A549 treated with DMSO at 1 μM for 4 hours (cell line): ENCODE data around the gene COBL. TPM values are rescaled to one million over a fixed set of nuclear protein-coding genes. Genes with fewer than 3 reads are reported as not detected.

Experiments
- total RNA-seq: library from RNA; stranded (reverse); fragments of 200-300 nt; extraction: Qiagen RNA extraction; gene quantifications from 5 replicates; pipeline ENCODE4 v1.2.3, GENCODE V29; 2022; ENCODE audit warnings: low read depth

COBL gene
- total RNA-seq: 4.6 to 5.3 TPM (median 4.8 TPM) in 5 replicates

GRCh38 chr7:51316666-51317581 is at the start of gene COBL:
COBL (minus strand) TSS chr7:51316809; CDS start chr7:51316633, 176 bp downstream.

